Endodermal cell (in vitro differentiated cells): ENCODE data around the gene DOCK8. TPM values are rescaled to one million over a fixed set of nuclear protein-coding genes. Genes with fewer than 3 reads are reported as not detected.
"Not testable (repeated sequence)": the region's sequence is repeated elsewhere in the genome, so short reads cannot be mapped to it uniquely, and the experiment has no call there.

Experiments
- DNase-seq: peaks from one replicate; pipeline ENCODE4 v3.0.0-alpha.2; 2017
- H3K27ac ChIP-seq: 2 replicates; pipeline ENCODE4 v1.5.1; 2013; ENCODE audit warnings: mild to moderate bottlenecking, low read depth, low read length, moderate library complexity
- H3K27me3 ChIP-seq: 2 replicates; pipeline ENCODE4 v1.6.1; 2013; ENCODE audit warnings: mild to moderate bottlenecking, low read length, moderate library complexity; ENCODE audit not compliant: insufficient read depth, control insufficient read depth, poor library complexity, severe bottlenecking
- H3K36me3 ChIP-seq: 2 replicates; pipeline ENCODE4 v1.7.0; 2013; ENCODE audit warnings: mild to moderate bottlenecking, low read length, moderate library complexity; ENCODE audit not compliant: control insufficient read depth, insufficient read depth
- H3K4me1 ChIP-seq: one replicate; pipeline ENCODE4 v1.7.0; 2013; ENCODE audit warnings: low read length; ENCODE audit not compliant: control insufficient read depth, insufficient read depth
- H3K4me3 ChIP-seq: 2 replicates; pipeline ENCODE4 v1.5.1; 2013; ENCODE audit warnings: mild to moderate bottlenecking, low read length, moderate library complexity
- H3K9ac ChIP-seq: 2 replicates; pipeline ENCODE4 v1.6.1; 2013; ENCODE audit warnings: mild to moderate bottlenecking, low read length, moderate library complexity; ENCODE audit not compliant: poor library complexity, severe bottlenecking; ENCODE audit errors: extremely low read depth
- H3K9me3 ChIP-seq: 2 replicates; pipeline ENCODE4 v1.6.1; 2013; ENCODE audit warnings: mild to moderate bottlenecking, low read length, moderate library complexity; ENCODE audit not compliant: control insufficient read depth
- H3K27ac Mint-ChIP-seq: 2 replicates; pipeline ENCODE4 v1.8.0; 2020; ENCODE audit warnings: mixed read lengths
- H3K27me3 Mint-ChIP-seq: 2 replicates; pipeline ENCODE4 v1.8.0; 2021; ENCODE audit warnings: mild to moderate bottlenecking, mixed read lengths; ENCODE audit not compliant: insufficient read depth
- H3K36me3 Mint-ChIP-seq: 2 replicates; pipeline ENCODE4 v1.8.0; 2020; ENCODE audit warnings: low read depth, mixed read lengths
- H3K4me1 Mint-ChIP-seq: 2 replicates; pipeline ENCODE4 v1.8.0; 2020; ENCODE audit warnings: mixed read lengths
- H3K4me3 Mint-ChIP-seq: 2 replicates; pipeline ENCODE4 v1.8.0; 2020; ENCODE audit warnings: mild to moderate bottlenecking, moderate library complexity, mixed read lengths
- H3K9me3 Mint-ChIP-seq: 2 replicates; pipeline ENCODE4 v1.8.0; 2020; ENCODE audit warnings: mild to moderate bottlenecking, mixed read lengths
- WGBS, 2 experiments: methylation state at CpG; one replicate each; pipeline versions ENCODE4 v1.1.5 to v1.1.7; 2013; ENCODE audit warnings: missing lambda C conversion rate in 2 of 2, mixed read lengths in 1 of 2; ENCODE audit not compliant: insufficient coverage in 1 of 2, insufficient read length in 1 of 2; 5-methylcytosine and 5-hydroxymethylcytosine counted together
- total RNA-seq, 2 donors: library from RNA; stranded (reverse); fragmentation: NEBNext Ultra II Directional in 1 of 2; extraction: Animal tissue kit (Norgen Biotek cat#: 25700) in 1 of 2; gene quantifications; 2 replicates in 1 of 2; 3 replicates in 1 of 2; pipeline ENCODE4 v1.2.1, GENCODE V29; 2021
- TF ChIP-seq, protein P1 (sequence below): fragments of 200-600 bp; sonication (generic); conservative IDR thresholded peaks from 2 replicates; pipeline ENCODE4 v1.5.0; 2021; ENCODE audit warnings: antibody characterized with exemption, mild to moderate bottlenecking

DOCK8 gene
- total RNA-seq, 2 donors from 2014 or later: 26.9 to 28.1 TPM

DNA sequence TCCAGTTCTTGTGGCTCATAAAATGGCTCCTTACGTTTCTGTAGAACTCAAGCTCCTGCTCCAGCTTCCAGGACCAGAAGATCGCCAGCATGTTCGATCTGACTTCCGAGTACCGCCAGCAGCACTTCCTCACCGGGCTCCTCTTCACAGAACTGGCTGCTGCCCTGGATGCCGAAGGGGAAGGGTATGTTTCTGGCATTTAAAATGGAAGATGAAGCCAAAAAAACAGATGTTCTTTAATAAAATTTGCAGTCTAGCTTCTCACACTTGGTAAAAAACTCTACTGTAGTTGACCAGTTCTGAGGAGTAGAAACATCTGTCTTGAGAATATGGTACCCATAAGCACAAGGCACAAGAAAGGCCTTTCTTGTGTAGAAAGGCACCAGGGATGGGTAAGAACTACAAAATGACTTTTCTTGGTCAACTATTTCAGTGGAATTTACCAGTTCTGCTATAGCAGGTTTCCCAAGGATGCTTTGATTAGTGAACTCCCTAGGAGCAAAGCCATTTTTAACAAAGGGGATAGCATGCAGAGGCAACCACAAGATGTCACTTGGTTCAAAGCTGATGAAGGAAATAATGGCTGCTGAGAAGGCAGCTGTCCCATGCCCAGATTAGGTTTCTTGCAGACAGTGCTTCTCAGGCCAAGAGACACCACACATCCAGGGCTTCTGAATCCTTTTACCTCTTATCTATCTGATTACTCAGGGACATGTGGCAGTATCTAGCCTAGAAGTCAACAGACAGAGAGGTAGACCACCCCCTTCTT lies 192.4 kb downstream of the DOCK8 start:
- Histone ChIP-seq H3K36me3 (peaks cover 30% of the 10 kb centered on the region), H3K27me3 (no peaks in the 10 kb centered on the region), H3K4me1 (no peaks in the 10 kb centered on the region), H3K9me3 (no peaks in the 10 kb centered on the region), H3K27ac (no peak overlapping the region), H3K4me3 (no peak overlapping the region), H3K9ac (no peak overlapping the region)
- peaks cover 5% of the 10 kb centered on the region for H3K4me1 Mint-ChIP-seq
- no peak overlapping the region for H3K4me3 Mint-ChIP-seq
- no peaks in the 10 kb centered on the region for H3K27me3 Mint-ChIP-seq
- no peak overlapping the region for H3K27ac Mint-ChIP-seq
- H3K36me3 Mint-ChIP-seq: peaks cover 13% of the 10 kb centered on the region
- no peaks in the 10 kb centered on the region for H3K9me3 Mint-ChIP-seq
- DNase-seq: no peak
- WGBS, 2 experiments: 90 to 97% methylated on average over 2 to 7 of the region's 7 CpGs
- TF ChIP-seq, protein P1, sequence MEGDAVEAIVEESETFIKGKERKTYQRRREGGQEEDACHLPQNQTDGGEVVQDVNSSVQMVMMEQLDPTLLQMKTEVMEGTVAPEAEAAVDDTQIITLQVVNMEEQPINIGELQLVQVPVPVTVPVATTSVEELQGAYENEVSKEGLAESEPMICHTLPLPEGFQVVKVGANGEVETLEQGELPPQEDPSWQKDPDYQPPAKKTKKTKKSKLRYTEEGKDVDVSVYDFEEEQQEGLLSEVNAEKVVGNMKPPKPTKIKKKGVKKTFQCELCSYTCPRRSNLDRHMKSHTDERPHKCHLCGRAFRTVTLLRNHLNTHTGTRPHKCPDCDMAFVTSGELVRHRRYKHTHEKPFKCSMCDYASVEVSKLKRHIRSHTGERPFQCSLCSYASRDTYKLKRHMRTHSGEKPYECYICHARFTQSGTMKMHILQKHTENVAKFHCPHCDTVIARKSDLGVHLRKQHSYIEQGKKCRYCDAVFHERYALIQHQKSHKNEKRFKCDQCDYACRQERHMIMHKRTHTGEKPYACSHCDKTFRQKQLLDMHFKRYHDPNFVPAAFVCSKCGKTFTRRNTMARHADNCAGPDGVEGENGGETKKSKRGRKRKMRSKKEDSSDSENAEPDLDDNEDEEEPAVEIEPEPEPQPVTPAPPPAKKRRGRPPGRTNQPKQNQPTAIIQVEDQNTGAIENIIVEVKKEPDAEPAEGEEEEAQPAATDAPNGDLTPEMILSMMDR: peak; percentile 53

DNA sequence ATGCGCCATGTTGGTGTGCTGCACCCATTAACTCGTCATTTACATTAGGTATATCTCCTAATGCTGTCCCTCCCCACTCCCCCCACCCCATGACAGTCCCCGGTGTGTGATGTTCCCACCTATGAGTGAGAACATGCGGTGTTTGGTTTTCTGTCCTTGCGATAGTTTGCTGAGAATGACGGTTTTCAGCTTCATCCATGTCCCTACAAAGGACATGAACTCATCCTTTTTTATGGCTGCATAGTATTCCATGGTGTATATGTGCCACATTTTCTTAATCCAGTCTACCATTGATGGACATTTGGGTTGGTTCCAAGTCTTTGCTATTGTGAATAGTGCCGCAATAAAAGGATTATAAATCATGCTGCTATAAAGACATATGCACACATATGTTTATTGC lies 195.0 kb downstream of the DOCK8 start:
- not testable (repeated sequence) for H3K27me3 ChIP-seq, H3K27ac ChIP-seq, H3K4me3 Mint-ChIP-seq, H3K4me1 ChIP-seq, H3K9ac ChIP-seq, H3K4me1 Mint-ChIP-seq, H3K4me3 ChIP-seq, DNase-seq, H3K27me3 Mint-ChIP-seq, H3K9me3 Mint-ChIP-seq, H3K9me3 ChIP-seq, H3K27ac Mint-ChIP-seq
- WGBS, 2 experiments: 100% methylated on average over 3 of the region's 7 CpGs; no CpG with 5 or more reads in 1 of the 2 experiments
- peaks cover 26% of the 10 kb centered on the region for H3K36me3 ChIP-seq
- H3K36me3 Mint-ChIP-seq: peaks cover 13% of the 10 kb centered on the region

DNA sequence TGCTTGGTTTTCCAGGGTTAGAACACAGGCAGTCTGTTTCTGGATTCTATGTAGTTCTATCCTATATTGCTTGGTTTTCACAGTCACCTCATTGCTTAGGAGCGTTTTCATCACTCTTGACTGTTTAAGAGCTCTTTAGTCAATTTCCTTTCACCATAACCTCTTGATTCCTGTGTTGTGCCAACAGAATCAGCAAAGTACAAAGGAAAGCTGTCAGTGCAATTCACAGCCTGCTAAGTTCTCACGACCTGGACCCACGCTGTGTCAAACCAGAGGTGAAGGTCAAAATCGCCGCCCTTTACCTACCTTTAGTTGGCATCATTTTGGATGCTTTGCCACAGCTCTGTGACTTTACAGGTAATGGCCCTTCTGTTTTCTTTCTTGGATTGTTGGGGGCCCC lies 199.9 kb downstream of the DOCK8 start:
- Mint-ChIP-seq H3K27me3 (no peaks in the 10 kb centered on the region), H3K4me3 (no peak overlapping the region), H3K9me3 (no peaks in the 10 kb centered on the region), H3K27ac (no peak overlapping the region), H3K4me1 (no peaks in the 10 kb centered on the region), H3K36me3 (peaks cover 5% of the 10 kb centered on the region)
- DNase-seq: no peak
- Histone ChIP-seq H3K4me3 (no peak overlapping the region), H3K27me3 (no peaks in the 10 kb centered on the region), H3K4me1 (no peaks in the 10 kb centered on the region), H3K27ac (no peak overlapping the region), H3K9me3 (no peaks in the 10 kb centered on the region), H3K36me3 (peaks cover 7% of the 10 kb centered on the region), H3K9ac (no peak overlapping the region)
- TF ChIP-seq, protein P1: no peak
- WGBS, 2 experiments: 86 to 91% methylated on average over 5 of the region's 5 CpGs
